HG02884 (cell line): ENCODE results near the gene SUSD3.

Source experiments
- ATAC-seq: cut with Tn5 transposase; IDR thresholded peaks from one replicate; pipeline ENCODE4 v1.9.1; 2021; ENCODE audit warnings: mild to moderate bottlenecking, moderate library complexity; ENCODE audit not compliant: unreplicated experiment

The SUSD3 gene

DNA sequence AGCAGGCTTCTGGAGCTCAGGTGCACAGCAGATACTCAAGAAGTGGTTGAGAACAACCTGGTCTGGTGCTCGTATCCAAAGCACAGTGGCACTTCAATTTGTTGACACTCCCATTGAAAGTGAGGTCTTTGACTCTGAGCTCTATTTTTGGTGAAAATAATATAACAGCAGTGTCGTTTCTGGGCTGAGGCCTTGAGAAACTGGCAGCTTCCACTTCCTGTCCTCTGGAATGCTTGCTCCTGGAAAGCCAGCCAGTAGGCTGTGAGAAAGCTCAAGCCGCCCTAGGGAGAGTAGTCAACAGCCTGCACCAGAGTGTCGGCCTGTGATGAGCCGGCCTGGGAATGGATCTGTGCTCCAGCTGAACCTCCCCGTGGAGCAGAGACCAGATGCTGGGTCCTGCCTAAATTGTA is 6.8 kb upstream of the SUSD3 start:
- ATAC-seq: no peak

GRCh38 chr9:93052791-93053540 is 5.5 kb upstream of the SUSD3 start:
- no peak for ATAC-seq

GRCh38 chr9:93053781-93054331 is 4.6 kb upstream of the SUSD3 start:
- ATAC-seq: no peak

GRCh38 chr9:93054758-93055704 is 3.5 kb upstream of the SUSD3 start:
- ATAC-seq: no peak

DNA sequence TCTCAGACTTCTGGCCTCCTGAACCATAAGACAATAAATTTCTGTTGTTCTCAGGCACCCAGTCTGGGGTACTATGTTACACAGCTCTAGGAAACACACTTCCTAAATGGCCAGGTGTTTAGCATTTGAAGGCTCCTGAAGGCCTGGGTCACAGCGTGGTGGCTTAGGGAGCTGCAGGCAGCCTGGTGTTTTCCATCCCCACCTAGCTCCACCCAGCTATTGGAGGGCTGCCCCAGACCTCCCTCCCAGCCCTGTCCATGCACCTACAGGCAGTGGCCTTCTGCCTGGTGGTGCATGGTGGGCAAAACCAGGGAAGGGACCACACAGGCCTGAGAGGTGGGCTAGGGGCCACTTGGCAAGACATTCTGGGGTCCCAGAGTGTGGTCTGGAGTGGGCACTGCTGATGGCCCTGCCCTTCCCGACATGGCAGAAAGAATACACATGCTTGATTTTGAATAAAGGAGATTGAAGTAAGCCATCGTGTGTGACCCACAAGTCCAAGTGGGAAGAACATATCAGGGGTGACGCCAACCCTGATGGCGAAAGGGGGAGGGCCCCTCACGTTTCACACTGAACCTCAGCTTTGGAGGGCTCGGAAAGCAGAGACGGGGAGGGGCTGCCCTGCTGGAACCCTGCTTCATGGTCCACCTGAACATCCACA is 1.3 kb upstream of the SUSD3 start:
- ATAC-seq: no peak

DNA sequence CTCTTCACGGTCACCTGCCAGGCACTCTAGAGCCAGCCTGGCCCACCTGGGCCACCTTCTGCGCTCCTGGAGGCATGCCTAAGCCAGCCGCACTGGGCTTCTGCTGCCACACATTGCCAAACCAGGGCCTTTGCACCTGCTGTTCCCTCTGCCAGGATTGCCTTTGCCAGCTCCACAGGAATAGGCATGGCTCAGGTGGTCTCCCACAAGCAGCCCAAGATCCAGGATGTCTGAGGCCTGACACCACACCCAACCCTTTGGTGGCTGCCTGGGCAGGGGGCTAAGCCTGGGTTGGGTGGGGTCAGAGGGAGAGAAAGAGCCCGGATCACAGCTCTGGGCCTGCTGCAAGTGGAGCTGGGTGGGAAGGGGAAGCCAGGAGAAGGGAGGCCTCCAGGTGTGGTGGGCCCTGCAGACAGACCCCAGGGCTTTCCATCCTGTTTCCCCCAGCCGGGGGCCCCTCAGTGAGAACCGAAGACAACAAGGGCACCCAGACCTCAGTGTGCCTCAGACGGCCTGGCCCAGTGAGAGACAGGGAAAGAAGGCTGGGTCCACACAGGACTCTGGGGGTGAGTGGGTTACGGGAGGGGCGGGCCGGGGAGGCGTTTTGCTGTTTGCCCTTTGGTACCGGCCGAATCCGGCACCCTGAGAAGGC is 672 bp upstream of the SUSD3 start:
- no peak for ATAC-seq

DNA sequence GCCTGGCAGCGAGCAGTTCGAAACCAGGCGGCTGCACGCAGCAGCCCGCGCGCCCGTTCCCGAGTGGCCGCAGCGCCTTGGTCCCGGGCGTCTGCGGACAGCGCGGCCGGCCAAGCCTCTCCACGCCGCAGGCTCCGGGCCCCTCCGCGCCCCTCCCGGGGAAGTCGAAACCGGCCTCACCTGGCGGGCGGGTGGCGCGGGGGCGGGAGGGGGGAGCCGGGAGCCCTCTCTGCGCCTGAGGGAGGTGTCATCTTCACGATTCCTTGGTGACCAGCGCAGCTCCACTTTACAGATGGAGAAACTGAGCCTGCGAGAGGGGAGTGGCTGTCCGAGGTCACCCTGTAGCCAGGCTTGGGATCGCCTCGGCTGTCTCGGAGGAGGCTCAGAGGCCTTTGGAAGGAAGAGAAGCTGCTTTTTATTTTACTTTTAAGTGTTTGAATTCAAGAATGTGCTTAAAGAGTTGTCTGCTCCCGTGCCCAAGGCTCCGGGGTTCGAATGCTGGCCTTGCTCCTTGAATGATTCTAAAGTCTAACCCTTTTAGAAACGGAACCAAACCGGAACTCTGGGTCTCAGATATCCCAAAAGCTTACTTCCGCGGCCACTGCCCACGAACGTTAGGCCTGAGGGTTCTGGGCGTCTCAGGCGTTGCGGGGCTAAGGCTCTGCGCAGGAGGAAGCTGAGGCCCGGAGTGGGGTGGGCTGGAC is 662 bp downstream of the SUSD3 start:
- ATAC-seq: no peak

DNA sequence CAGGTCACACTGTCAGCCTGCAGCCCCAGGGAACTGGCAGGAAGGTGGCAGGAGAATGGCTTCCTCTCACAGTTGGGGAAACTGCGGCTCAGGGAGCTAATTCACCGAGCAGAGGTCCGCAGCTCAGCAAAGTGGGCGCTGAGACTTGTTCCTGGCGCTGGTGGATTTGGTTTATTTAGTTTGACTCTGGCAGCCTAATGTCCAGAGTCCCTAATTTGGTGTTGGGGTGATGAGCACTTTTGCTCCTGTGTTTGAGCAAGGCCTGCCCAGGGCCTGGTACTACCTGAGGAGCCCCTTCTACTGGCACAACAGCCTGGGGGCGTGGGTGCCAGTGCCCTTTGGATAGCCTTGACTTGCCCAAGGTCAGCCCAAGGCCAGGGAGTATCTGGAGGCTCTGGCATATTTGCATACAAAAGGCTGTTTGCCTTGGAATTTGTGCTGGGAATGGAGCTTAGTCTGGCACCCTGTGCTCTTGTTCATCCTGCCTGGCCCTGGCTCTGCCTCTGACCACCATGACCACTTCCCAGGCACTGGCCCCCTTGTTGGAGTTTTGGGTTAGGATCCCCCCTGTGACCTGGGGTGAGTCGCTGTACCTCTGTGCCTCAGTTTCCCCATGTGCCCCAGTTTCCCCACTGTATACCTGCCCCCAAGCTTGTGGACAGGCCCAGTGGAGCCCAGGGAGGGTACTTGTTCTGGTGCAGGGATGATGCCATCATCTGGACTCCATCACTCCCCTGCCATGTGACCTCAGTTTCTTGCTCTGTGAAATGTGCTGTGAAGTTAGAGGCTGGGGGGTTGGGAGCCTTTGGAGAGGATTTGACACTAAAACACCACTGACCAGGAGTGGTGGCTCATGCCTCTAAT is 1.4 kb downstream of the SUSD3 start:
- no peak for ATAC-seq

DNA sequence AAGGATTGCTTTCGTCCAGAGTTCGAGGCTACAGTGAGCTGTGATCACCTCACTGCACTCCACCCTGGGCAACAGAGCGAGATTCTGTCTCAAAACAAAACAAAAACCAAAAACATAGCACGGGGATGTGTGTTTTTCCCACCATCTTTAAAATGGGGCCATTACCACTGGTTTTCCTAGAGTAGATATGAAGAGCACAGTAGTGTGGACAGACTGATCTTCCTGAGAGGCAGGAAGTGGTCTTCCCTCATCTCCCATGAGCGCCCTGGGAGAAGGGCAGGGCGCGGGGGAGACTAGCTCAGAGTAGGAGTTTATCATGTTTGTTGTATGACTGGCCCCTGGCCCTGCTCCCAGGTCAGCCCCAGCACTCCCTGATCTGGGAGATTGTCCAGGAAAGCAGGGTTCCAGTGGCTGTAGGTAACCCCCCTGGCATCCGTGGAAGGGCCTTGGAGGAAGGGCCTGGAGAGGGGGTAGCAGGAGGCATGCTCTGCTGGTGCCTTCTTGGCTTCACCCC is 2.3 kb downstream of the SUSD3 start:
- ATAC-seq: no peak

DNA sequence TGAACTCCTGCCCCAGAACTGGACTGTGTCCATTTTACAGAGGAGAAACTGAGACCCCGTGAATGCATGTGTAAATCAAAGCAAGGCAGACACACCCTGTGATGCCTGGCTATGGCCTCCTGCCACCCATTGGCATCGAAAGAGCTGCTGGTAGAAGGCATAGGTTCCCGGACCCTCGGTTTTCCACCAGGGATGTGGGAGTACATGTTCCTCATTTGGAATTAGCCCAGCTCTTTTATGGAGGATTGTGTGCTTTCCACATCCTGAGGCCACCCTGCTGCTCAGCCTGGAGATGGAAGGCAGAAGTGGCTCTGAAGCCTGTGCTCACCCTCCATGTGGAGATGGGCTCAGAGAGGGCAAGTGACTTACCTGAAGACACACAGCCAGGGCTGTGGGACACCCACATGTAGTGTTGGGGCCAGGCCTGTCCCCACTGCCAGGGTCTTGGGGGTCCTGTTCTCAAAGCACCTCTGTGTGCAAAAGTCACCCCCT is 2.8 kb downstream of the SUSD3 start:
- no peak for ATAC-seq

DNA sequence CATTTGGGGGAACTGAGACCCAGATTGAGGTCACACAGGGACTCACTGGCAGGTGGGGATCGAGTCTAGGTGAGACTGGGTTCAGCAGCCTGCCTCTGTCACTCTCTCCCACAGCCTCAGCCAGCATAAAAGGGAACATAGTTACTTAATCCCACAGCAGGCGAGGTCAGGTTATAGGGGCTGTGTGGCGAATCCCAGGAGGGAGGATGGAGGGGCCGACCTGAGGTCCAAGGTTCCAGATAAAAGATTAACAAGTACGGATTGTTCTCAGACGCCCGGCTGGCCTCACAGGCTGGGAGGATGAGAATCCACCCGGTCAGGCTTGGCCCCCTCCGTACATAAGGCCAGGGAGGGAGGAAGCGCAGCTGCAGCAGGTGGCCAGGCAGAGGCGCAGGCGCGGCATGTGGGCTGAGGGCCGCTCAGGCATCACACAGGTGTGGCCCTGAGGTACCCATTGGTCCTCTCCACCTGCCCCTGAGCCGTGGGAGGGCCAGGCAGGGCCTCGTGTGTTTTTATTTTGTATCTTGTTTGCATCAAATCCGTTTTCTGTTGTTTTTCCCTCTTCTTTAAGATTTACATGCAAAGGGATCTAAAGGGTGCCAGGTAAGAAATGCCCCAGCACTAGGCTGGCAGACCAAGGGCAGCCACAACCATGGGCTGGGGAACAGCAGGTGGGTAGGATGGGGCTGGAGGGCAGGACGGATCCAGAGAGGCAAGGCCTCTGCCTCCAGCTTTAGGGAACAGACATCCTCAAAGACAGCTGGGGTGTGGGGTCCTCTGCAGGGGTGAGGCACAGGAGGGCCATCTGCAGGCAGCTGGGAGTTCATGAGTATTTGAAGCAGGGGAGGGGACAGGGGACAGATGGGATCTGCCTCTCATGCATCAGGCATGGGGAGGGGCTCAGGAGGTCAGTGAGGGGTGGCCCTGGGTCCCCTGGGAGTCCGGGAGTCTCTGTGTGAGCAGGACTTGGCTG is 3.6 kb downstream of the SUSD3 start:
- ATAC-seq: no peak

GRCh38 chr9:93064392-93065134 is 6.1 kb downstream of the SUSD3 start:
- ATAC-seq: peak; percentile 91

GRCh38 chr9:93065135-93065720 is 6.7 kb downstream of the SUSD3 start:
- ATAC-seq: no peak

GRCh38 chr9:93066978-93067603 is 8.6 kb downstream of the SUSD3 start:
- no peak for ATAC-seq

- ATAC-seq: no peak
These were observed 10.5 kb downstream of the SUSD3 start for GRCh38 chr9:93068956-93069355.

GRCh38 chr9:93071464-93071863 is 13.0 kb downstream of the SUSD3 start:
- ATAC-seq: no peak
